Measurements from ENCODE around the gene MPV17L2. TPM values are rescaled to one million over a fixed set of nuclear protein-coding genes. Genes with fewer than 3 reads are reported as not detected.

Gene MPV17L2
- 4.5 and 7.4 TPM in 2 replicates for polyA plus RNA-seq

GRCh38 chr19:18192673-18193387 is at the start of gene MPV17L2:
MPV17L2 (plus strand) TSS chr19:18193218; CDS start chr19:18193282, 64 bp downstream.

GRCh38 chr19:18152817-18153555 is 40.0 kb upstream of the MPV17L2 start, which contains the start of gene PIK3R2:
PIK3R2 (plus strand) TSS chr19:18153163; CDS start chr19:18155880, 2,717 bp downstream.

GRCh38 chr19:18173572-18174288 is 19.3 kb upstream of the MPV17L2 start, which contains the start of gene IFI30:
IFI30 (plus strand) TSS chr19:18173813; CDS start chr19:18173842, 29 bp downstream.

GRCh38 chr19:18203863-18204393 is 10.9 kb downstream of the MPV17L2 start, which contains the start of gene RAB3A:
RAB3A (minus strand) TSS chr19:18204042; CDS start chr19:18202740, 1,302 bp downstream.

GRCh38 chr19:18225702-18226468 is 32.9 kb downstream of the MPV17L2 start, which contains the start of gene PDE4C:
PDE4C (minus strand) TSS chr19:18226438; CDS start chr19:18226415, 23 bp downstream.

Other genes with a start within 250 kb of the MPV17L2 start
- 2.1 and 4.3 TPM in 2 replicates for gene KCNN1, start 226.1 kb upstream of the MPV17L2 start, polyA plus RNA-seq
- gene ARRDC2, start 185.0 kb upstream of the MPV17L2 start, polyA plus RNA-seq: 0.15 and 0.99 TPM in 2 replicates
- not detected in 2 replicates for gene IL12RB1, start 106.3 kb upstream of the MPV17L2 start, polyA plus RNA-seq
- gene MAST3, start 95.4 kb upstream of the MPV17L2 start, polyA plus RNA-seq: 0.20 and 7.9 TPM in 2 replicates
- gene PIK3R2, start 40.1 kb upstream of the MPV17L2 start, polyA plus RNA-seq: 0.67 and 1.1 TPM in 2 replicates
- gene IFI30, start 19.4 kb upstream of the MPV17L2 start, polyA plus RNA-seq: 0.28 TPM in 1 of 2 replicates, not detected in the other
- gene RAB3A, start 10.8 kb downstream of the MPV17L2 start, polyA plus RNA-seq: 66.7 and 126 TPM in 2 replicates
- gene PDE4C, start 33.2 kb downstream of the MPV17L2 start, polyA plus RNA-seq: 0.36 TPM in 1 of 2 replicates, not detected in the other
- 0.04 TPM in 1 of 2 replicates, not detected in the other for gene IQCN, start 81.2 kb downstream of the MPV17L2 start, polyA plus RNA-seq
- 12.2 and 17.8 TPM in 2 replicates for gene JUND, start 88.4 kb downstream of the MPV17L2 start, polyA plus RNA-seq
- 33.9 and 44.0 TPM in 2 replicates for gene LSM4, start 129.9 kb downstream of the MPV17L2 start, polyA plus RNA-seq
- gene PGPEP1, start 147.4 kb downstream of the MPV17L2 start, polyA plus RNA-seq: 0.07 and 3.8 TPM in 2 replicates
- gene GDF15, start 192.9 kb downstream of the MPV17L2 start, polyA plus RNA-seq: not detected in 2 replicates
- gene LRRC25, start 204.4 kb downstream of the MPV17L2 start, polyA plus RNA-seq: not detected in 2 replicates
- gene SSBP4, start 226.2 kb downstream of the MPV17L2 start, polyA plus RNA-seq: 2.9 and 4.5 TPM in 2 replicates
- 0.62 and 3.5 TPM in 2 replicates for gene ISYNA1, start 244.9 kb downstream of the MPV17L2 start, polyA plus RNA-seq